ENCODE results near the gene PCTP.

PCTP gene

GRCh38 chr17:55750750-55751657 is at the start of gene PCTP:
Gene PCTP (plus strand): TSS chr17:55751051. CDS start chr17:55751104, 53 bp downstream.
- DNase-seq, result peak; percentile 79

- DNase-seq, result no peak
Observed at GRCh38 chr17:55702150-55702549, 48.7 kb upstream of the PCTP start.

GRCh38 chr17:55704401-55704800 is 46.5 kb upstream of the PCTP start:
- DNase-seq, result no peak

- DNase-seq, result no peak
Observed at GRCh38 chr17:55705847-55706246, 45.0 kb upstream of the PCTP start.

GRCh38 chr17:55706808-55707773 is 43.8 kb upstream of the PCTP start:
- peak; percentile 7 for DNase-seq

- no peak for DNase-seq
Observed at GRCh38 chr17:55708175-55708974, 42.5 kb upstream of the PCTP start.

GRCh38 chr17:55709440-55709839 is 41.4 kb upstream of the PCTP start:
- DNase-seq, result no peak

- DNase-seq, result no peak
Observed at GRCh38 chr17:55709984-55710383, 40.9 kb upstream of the PCTP start.

GRCh38 chr17:55710410-55710809 is 40.4 kb upstream of the PCTP start:
- DNase-seq, result no peak

GRCh38 chr17:55710829-55711496 is 39.9 kb upstream of the PCTP start:
- no peak for DNase-seq

- no peak for DNase-seq
Observed at GRCh38 chr17:55717432-55717831, 33.4 kb upstream of the PCTP start.

GRCh38 chr17:55717898-55718735 is 32.7 kb upstream of the PCTP start:
- DNase-seq, result peak; percentile 82

- DNase-seq, result no peak
Observed at GRCh38 chr17:55720919-55721836, 29.7 kb upstream of the PCTP start.

- DNase-seq, result no peak
Observed at GRCh38 chr17:55722016-55722736, 28.7 kb upstream of the PCTP start.

GRCh38 chr17:55722742-55723487 is 27.9 kb upstream of the PCTP start, which contains the start of gene TMEM100:
Gene TMEM100 (minus strand): TSS chr17:55722864. CDS start chr17:55721070, 1,794 bp downstream.
- no peak for DNase-seq

- no peak for DNase-seq
Observed at GRCh38 chr17:55723488-55723848, 27.4 kb upstream of the PCTP start.

GRCh38 chr17:55726440-55726839 is 24.4 kb upstream of the PCTP start:
- no peak for DNase-seq

- DNase-seq, result no peak
Observed at GRCh38 chr17:55727275-55727674, 23.6 kb upstream of the PCTP start.

Measured in NCI-H82 (cell line).